HS-27A (cell line): Measurements from ENCODE around the gene COX20.

Source experiments
- DNase-seq: peaks from one replicate; pipeline ENCODE4 v3.0.0-alpha.2; 2012; ENCODE audit warnings: low read depth, missing footprints

The COX20 gene

GRCh38 chr1:244874974-244875579 is 39.6 kb downstream of the COX20 start:
- no peak for DNase-seq

DNA sequence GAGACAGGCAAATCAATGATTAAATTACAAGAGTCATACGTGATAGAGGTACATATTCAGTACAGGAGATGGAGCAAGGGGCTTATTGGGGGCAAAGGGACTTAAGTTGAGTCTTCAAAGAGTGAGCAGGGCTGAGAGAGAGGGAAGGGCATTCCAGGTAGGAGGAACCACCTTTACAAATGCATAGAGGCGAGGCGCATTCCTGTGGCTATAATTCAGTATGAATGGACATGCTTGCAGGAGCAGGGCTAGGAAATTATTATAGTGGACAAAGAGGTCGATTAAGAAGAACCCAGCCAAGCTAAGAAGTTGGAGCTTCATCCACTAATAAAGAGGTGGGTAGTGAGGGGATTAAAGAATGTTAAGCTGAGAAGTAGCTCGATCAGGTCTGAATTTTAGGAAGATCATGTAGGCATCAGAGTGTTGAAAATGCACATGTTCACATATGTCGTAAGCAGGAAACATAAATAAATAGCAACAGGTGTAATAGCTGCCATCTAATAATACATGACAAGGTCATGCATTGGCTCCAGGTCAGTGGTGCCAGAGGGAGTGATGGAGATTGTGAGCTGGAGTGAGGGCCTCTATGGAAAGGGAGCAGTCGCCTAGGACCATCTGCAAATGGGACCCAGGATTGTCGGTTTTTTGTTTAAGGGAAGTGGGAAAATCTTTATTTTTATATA is 40.9 kb downstream of the COX20 start:
- DNase-seq: no peak

GRCh38 chr1:244878681-244879080 is 43.2 kb downstream of the COX20 start:
- DNase-seq: no peak

- DNase-seq: no peak
These were observed 46.3 kb downstream of the COX20 start for GRCh38 chr1:244881552-244882280.

DNA sequence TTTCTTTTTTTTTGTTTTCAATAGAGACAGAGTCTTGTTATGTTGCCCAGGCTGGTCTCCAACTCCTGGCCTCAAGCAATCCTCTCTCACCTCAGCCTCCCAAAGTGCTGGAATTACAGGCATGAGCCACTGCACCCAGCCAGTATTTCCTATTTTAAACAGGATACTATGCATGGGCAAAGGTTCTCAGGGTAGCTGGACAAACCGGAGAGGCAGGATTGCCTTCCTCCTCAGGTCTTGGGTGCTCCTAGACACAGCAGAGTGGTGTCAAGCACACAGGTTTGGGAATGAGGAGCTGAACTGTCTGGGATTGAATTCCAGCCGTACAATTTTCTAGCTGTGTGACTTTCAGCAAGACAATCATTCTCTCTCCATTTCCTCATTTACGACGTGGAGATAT is 51.8 kb downstream of the COX20 start:
- no peak for DNase-seq

GRCh38 chr1:244893836-244894235 is 58.4 kb downstream of the COX20 start:
- no peak for DNase-seq
